ENCODE data around the gene MXD1.

GRCh38 chr2:69948032-69948962 is 33.4 kb downstream of the MXD1 start:
- no peak for TF ChIP-seq POLR2AphosphoS5 (IDR thresholded peaks at IDR 0.05; ENCODE audit: low read depth, low read length)
- no peak for TF ChIP-seq POLR2A (IDR thresholded peaks at IDR 0.05; ENCODE audit: low read depth, low read length)
